Measurements from ENCODE around the gene NRM.
"Not testable (repeated sequence)": the region's sequence is repeated elsewhere in the genome, so short reads cannot be mapped to it uniquely, and the experiment has no call there.

The NRM gene

GRCh38 chr6:30724906-30725667 is 34.3 kb upstream of the NRM start:
- no peak for TF ChIP-seq SPI1 (IDR thresholded peaks at IDR 0.05; ENCODE audit: borderline replicate concordance, low read depth)
- TF ChIP-seq, protein P1, sequence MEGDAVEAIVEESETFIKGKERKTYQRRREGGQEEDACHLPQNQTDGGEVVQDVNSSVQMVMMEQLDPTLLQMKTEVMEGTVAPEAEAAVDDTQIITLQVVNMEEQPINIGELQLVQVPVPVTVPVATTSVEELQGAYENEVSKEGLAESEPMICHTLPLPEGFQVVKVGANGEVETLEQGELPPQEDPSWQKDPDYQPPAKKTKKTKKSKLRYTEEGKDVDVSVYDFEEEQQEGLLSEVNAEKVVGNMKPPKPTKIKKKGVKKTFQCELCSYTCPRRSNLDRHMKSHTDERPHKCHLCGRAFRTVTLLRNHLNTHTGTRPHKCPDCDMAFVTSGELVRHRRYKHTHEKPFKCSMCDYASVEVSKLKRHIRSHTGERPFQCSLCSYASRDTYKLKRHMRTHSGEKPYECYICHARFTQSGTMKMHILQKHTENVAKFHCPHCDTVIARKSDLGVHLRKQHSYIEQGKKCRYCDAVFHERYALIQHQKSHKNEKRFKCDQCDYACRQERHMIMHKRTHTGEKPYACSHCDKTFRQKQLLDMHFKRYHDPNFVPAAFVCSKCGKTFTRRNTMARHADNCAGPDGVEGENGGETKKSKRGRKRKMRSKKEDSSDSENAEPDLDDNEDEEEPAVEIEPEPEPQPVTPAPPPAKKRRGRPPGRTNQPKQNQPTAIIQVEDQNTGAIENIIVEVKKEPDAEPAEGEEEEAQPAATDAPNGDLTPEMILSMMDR (IDR thresholded peaks at IDR 0.05; ENCODE audit: insufficient read depth, low read length): no peak
- TF ChIP-seq GABPA (IDR thresholded peaks at IDR 0.05; ENCODE audit: low read depth): no peak
- no peak; the same call in 1 of the 2 replicates for TF ChIP-seq POLR2AphosphoS5 (IDR thresholded peaks at IDR 0.05; ENCODE audit: low read depth)
- TF ChIP-seq, protein P2, sequence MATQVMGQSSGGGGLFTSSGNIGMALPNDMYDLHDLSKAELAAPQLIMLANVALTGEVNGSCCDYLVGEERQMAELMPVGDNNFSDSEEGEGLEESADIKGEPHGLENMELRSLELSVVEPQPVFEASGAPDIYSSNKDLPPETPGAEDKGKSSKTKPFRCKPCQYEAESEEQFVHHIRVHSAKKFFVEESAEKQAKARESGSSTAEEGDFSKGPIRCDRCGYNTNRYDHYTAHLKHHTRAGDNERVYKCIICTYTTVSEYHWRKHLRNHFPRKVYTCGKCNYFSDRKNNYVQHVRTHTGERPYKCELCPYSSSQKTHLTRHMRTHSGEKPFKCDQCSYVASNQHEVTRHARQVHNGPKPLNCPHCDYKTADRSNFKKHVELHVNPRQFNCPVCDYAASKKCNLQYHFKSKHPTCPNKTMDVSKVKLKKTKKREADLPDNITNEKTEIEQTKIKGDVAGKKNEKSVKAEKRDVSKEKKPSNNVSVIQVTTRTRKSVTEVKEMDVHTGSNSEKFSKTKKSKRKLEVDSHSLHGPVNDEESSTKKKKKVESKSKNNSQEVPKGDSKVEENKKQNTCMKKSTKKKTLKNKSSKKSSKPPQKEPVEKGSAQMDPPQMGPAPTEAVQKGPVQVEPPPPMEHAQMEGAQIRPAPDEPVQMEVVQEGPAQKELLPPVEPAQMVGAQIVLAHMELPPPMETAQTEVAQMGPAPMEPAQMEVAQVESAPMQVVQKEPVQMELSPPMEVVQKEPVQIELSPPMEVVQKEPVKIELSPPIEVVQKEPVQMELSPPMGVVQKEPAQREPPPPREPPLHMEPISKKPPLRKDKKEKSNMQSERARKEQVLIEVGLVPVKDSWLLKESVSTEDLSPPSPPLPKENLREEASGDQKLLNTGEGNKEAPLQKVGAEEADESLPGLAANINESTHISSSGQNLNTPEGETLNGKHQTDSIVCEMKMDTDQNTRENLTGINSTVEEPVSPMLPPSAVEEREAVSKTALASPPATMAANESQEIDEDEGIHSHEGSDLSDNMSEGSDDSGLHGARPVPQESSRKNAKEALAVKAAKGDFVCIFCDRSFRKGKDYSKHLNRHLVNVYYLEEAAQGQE (IDR thresholded peaks at IDR 0.05; ENCODE audit: insufficient replicate concordance, low read depth): no peak
- no peaks in the 10 kb centered on the region for H3K27me3 ChIP-seq (ENCODE audit: insufficient read depth, poor library complexity, severe bottlenecking)
- no peak for DNase-seq (ENCODE audit: low read depth in 1 of 2, low spot score in 1 of 2)
- no peak overlapping the region for H3K27ac ChIP-seq (replicated peaks)
- H3K4me3 ChIP-seq (replicated peaks; ENCODE audit: insufficient read depth, low read length): no peak overlapping the region

DNA sequence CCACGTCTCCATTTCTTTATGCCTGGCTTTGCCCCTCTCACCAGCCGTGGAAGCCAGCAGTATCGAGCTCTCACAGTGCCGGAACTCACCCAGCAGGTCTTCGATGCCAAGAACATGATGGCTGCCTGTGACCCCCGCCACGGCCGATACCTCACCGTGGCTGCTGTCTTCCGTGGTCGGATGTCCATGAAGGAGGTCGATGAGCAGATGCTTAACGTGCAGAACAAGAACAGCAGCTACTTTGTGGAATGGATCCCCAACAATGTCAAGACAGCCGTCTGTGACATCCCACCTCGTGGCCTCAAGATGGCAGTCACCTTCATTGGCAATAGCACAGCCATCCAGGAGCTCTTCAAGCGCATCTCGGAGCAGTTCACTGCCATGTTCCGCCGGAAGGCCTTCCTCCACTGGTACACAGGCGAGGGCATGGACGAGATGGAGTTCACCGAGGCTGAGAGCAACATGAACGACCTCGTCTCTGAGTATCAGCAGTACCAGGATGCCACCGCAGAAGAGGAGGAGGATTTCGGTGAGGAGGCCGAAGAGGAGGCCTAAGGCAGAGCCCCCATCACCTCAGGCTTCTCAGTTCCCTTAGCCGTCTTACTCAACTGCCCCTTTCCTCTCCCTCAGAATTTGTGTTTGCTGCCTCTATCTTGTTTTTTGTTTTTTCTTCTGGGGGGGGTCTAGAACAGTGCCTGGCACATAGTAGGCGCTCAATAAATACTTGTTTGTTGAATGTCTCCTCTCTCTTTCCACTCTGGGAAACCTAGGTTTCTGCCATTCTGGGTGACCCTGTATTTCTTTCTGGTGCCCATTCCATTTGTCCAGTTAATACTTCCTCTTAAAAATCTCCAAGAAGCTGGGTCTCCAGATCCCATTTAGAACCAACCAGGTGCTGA is 33.3 kb upstream of the NRM start:
- not testable (repeated sequence) for H3K27ac ChIP-seq (replicated peaks)

DNA sequence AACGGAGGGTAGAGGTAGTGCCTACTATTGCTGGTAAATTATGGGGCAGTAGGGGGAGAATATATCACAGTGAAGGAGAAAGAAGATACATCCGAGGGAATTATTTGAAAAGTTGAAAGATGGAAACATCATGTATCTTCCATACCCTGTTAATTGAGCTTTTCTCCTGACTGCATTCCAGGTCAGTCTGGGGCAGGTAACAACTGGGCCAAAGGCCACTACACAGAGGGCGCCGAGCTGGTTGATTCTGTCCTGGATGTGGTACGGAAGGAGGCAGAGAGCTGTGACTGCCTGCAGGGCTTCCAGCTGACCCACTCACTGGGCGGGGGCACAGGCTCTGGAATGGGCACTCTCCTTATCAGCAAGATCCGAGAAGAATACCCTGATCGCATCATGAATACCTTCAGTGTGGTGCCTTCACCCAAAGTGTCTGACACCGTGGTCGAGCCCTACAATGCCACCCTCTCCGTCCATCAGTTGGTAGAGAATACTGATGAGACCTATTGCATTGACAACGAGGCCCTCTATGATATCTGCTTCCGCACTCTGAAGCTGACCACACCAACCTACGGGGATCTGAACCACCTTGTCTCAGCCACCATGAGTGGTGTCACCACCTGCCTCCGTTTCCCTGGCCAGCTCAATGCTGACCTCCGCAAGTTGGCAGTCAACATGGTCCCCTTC is 32.5 kb upstream of the NRM start:
- H3K27me3 ChIP-seq (ENCODE audit: insufficient read depth, poor library complexity, severe bottlenecking); H3K4me3 ChIP-seq (replicated peaks; ENCODE audit: insufficient read depth, low read length); DNase-seq (ENCODE audit: low read depth in 1 of 2, low spot score in 1 of 2): not testable (repeated sequence)
- H3K27ac ChIP-seq (replicated peaks): peak overlapping the region; percentile 3; the same call in 1 of the 2 replicates

More for the DNA sequence above, 33.3 kb upstream of the NRM start:
- peak; percentile 35 for TF ChIP-seq POLR2AphosphoS5 (IDR thresholded peaks at IDR 0.05; ENCODE audit: low read depth)
- H3K27me3 ChIP-seq (ENCODE audit: insufficient read depth, poor library complexity, severe bottlenecking); H3K4me3 ChIP-seq (replicated peaks; ENCODE audit: insufficient read depth, low read length); DNase-seq (ENCODE audit: low read depth in 1 of 2, low spot score in 1 of 2): not testable (repeated sequence)

DNA sequence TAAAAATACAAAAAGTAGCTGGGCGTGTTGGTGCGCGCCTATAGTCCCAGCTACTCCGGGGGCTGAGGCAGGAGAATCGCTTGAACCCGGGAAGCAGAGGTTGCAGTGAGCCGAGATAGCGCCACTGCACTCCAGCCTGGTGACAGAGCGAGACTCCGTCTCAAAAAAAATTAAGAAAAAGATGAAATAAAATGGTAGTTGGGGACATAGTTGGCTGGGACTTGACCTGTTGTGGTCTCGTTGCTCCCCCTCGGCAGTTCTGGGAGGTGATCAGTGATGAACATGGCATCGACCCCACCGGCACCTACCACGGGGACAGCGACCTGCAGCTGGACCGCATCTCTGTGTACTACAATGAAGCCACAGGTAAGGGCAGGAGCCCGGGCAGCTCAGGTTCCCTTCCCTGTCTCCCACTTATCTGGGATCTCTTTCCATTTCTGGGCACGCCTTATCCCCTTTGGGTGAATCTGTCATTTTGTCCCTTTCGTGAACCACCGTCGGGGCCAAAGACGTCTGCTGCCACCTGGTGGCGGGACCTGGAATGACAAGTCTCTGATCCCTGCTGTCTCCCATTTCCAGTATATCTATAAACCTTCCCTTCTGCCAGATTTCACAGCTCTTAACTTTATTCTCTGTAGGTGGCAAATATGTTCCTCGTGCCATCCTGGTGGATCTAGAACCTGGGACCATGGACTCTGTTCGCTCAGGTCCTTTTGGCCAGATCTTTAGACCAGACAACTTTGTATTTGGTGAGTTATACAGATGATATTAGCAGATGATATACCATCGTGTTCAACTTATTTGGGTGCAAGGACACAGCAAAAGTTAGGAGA is 31.7 kb upstream of the NRM start:
- Histone ChIP-seq H3K27ac (replicated peaks) (peak overlapping the region; percentile 93), H3K27me3 (ENCODE audit: insufficient read depth, poor library complexity, severe bottlenecking) (no peaks in the 10 kb centered on the region), H3K4me3 (replicated peaks; ENCODE audit: insufficient read depth, low read length) (peak overlapping the region; percentile 97)
- peak in 1 of 2 experiments; percentile 82 for DNase-seq (ENCODE audit: low read depth in 1 of 2, low spot score in 1 of 2)
- TF ChIP-seq SPI1 (IDR thresholded peaks at IDR 0.05; ENCODE audit: borderline replicate concordance, low read depth) (no peak), GABPA (IDR thresholded peaks at IDR 0.05; ENCODE audit: low read depth) (no peak), POLR2AphosphoS5 (IDR thresholded peaks at IDR 0.05; ENCODE audit: low read depth) (peak; percentile 13; the same call in 1 of the 2 replicates)
- TF ChIP-seq, protein P2 (IDR thresholded peaks at IDR 0.05; ENCODE audit: insufficient replicate concordance, low read depth): peak; percentile 50
- TF ChIP-seq, protein P1 (IDR thresholded peaks at IDR 0.05; ENCODE audit: insufficient read depth, low read length): peak; percentile 79

- H3K27me3 ChIP-seq (ENCODE audit: insufficient read depth, poor library complexity, severe bottlenecking): not testable (repeated sequence)
- DNase-seq (ENCODE audit: low read depth in 1 of 2, low spot score in 1 of 2): peak in 1 of 2 experiments; percentile 58
- Histone ChIP-seq H3K4me3 (replicated peaks; ENCODE audit: insufficient read depth, low read length) (peak overlapping the region; percentile 97), H3K27ac (replicated peaks) (peak overlapping the region; percentile 93)
Observed at GRCh38 chr6:30722025-30722279, 31.2 kb upstream of the NRM start.
